ENCODE results near the gene THBS1.

Gene THBS1

GRCh38 chr15:39641191-39641889 is 60.5 kb downstream of the THBS1 start:
- ChIA-PET POLR2A (no interaction called here), CTCF (no interaction called here)
- TF ChIP-seq FOXA1 (IDR thresholded peaks at IDR 0.05) (no peak), HDGF (IDR thresholded peaks at IDR 0.05; ENCODE audit: borderline replicate concordance) (no peak), TARDBP (IDR thresholded peaks at IDR 0.05) (no peak), ELF4 (IDR thresholded peaks at IDR 0.05) (no peak), ZNF384 (IDR thresholded peaks at IDR 0.05) (no peak), CTBP1 (IDR thresholded peaks at IDR 0.05; ENCODE audit: borderline replicate concordance) (no peak), PKNOX1 (IDR thresholded peaks at IDR 0.05) (no peak), FOXK2 (IDR thresholded peaks at IDR 0.05) (no peak), SP1 (IDR thresholded peaks at IDR 0.05) (no peak), NFRKB (IDR thresholded peaks at IDR 0.05) (no peak), L3MBTL2 (conservative IDR thresholded peaks at IDR 0.05) (no peak), LEF1 (IDR thresholded peaks at IDR 0.05; ENCODE audit: borderline replicate concordance) (no peak), SUZ12 (IDR thresholded peaks at IDR 0.05) (no peak), BHLHE40 (IDR thresholded peaks at IDR 0.05; ENCODE audit: borderline replicate concordance) (no peak), ARNT (IDR thresholded peaks at IDR 0.05) (no peak), FOXM1 (IDR thresholded peaks at IDR 0.05; ENCODE audit: borderline replicate concordance) (no peak)
- no peak for DNase-seq (ENCODE audit: extremely low spot score)

GRCh38 chr15:39642011-39642640 is 61.2 kb downstream of the THBS1 start:
- no peak for DNase-seq (ENCODE audit: extremely low spot score)

GRCh38 chr15:39643727-39644126 is 62.8 kb downstream of the THBS1 start:
- CTCF ChIA-PET: no interaction called here
- POLR2A ChIA-PET: no interaction called here
- TF ChIP-seq NFRKB (IDR thresholded peaks at IDR 0.05): no peak
- TF ChIP-seq TARDBP (IDR thresholded peaks at IDR 0.05): no peak
- TF ChIP-seq PKNOX1 (IDR thresholded peaks at IDR 0.05): no peak
- no peak for TF ChIP-seq SP1 (IDR thresholded peaks at IDR 0.05)
- TF ChIP-seq L3MBTL2 (conservative IDR thresholded peaks at IDR 0.05): no peak
- no peak for TF ChIP-seq ZNF384 (IDR thresholded peaks at IDR 0.05)
- TF ChIP-seq CTBP1 (IDR thresholded peaks at IDR 0.05; ENCODE audit: borderline replicate concordance): no peak
- no peak for TF ChIP-seq FOXK2 (IDR thresholded peaks at IDR 0.05)
- no peak for TF ChIP-seq FOXA1 (IDR thresholded peaks at IDR 0.05)
- TF ChIP-seq ARNT (IDR thresholded peaks at IDR 0.05): no peak
- no peak for TF ChIP-seq SUZ12 (IDR thresholded peaks at IDR 0.05)
- TF ChIP-seq BHLHE40 (IDR thresholded peaks at IDR 0.05; ENCODE audit: borderline replicate concordance): no peak
- TF ChIP-seq ELF4 (IDR thresholded peaks at IDR 0.05): no peak
- TF ChIP-seq HDGF (IDR thresholded peaks at IDR 0.05; ENCODE audit: borderline replicate concordance): no peak

More at GRCh38 chr15:39642011-39642640, 61.2 kb downstream of the THBS1 start:
- TF ChIP-seq TARDBP (IDR thresholded peaks at IDR 0.05) (no peak), HDGF (IDR thresholded peaks at IDR 0.05; ENCODE audit: borderline replicate concordance) (no peak), BHLHE40 (IDR thresholded peaks at IDR 0.05; ENCODE audit: borderline replicate concordance) (no peak), CTBP1 (IDR thresholded peaks at IDR 0.05; ENCODE audit: borderline replicate concordance) (no peak), NFRKB (IDR thresholded peaks at IDR 0.05) (no peak), SP1 (IDR thresholded peaks at IDR 0.05) (no peak), FOXK2 (IDR thresholded peaks at IDR 0.05) (no peak)
- ChIA-PET CTCF (no interaction called here), POLR2A (no interaction called here)

GRCh38 chr15:39644136-39644535 is 63.3 kb downstream of the THBS1 start:
- CTCF ChIA-PET: no interaction called here

More at GRCh38 chr15:39643727-39644126, 62.8 kb downstream of the THBS1 start:
- no peak for DNase-seq (ENCODE audit: extremely low spot score)

More at GRCh38 chr15:39644136-39644535, 63.3 kb downstream of the THBS1 start:
- no peak for DNase-seq (ENCODE audit: extremely low spot score)
- TF ChIP-seq FOXK2 (IDR thresholded peaks at IDR 0.05) (no peak), ZNF384 (IDR thresholded peaks at IDR 0.05) (no peak), TARDBP (IDR thresholded peaks at IDR 0.05) (no peak), SP1 (IDR thresholded peaks at IDR 0.05) (no peak), LEF1 (IDR thresholded peaks at IDR 0.05; ENCODE audit: borderline replicate concordance) (no peak), FOXA1 (IDR thresholded peaks at IDR 0.05) (no peak), HDGF (IDR thresholded peaks at IDR 0.05; ENCODE audit: borderline replicate concordance) (no peak), PKNOX1 (IDR thresholded peaks at IDR 0.05) (no peak), NFRKB (IDR thresholded peaks at IDR 0.05) (no peak), CTBP1 (IDR thresholded peaks at IDR 0.05; ENCODE audit: borderline replicate concordance) (no peak), ELF4 (IDR thresholded peaks at IDR 0.05) (no peak), L3MBTL2 (conservative IDR thresholded peaks at IDR 0.05) (no peak), FOXM1 (IDR thresholded peaks at IDR 0.05; ENCODE audit: borderline replicate concordance) (no peak), ARNT (IDR thresholded peaks at IDR 0.05) (no peak), SUZ12 (IDR thresholded peaks at IDR 0.05) (no peak), BHLHE40 (IDR thresholded peaks at IDR 0.05; ENCODE audit: borderline replicate concordance) (no peak)
- POLR2A ChIA-PET: no interaction called here
